IMR-90 (cell line): ENCODE results near the gene NT5C1A. TPM values are rescaled to one million over a fixed set of nuclear protein-coding genes. Genes with fewer than 3 reads are reported as not detected.

Experiments used
- ATAC-seq: fragments of 200-7000 bp; cut with Tn5 transposase; 2 replicates; pipeline ENCODE4 v1.9.1; 2020; ENCODE audit warnings: low read depth, mild to moderate bottlenecking, moderate library complexity
- BruUV-seq: library from RNA; stranded (reverse); fragments of 400-500 nt; replicated peaks from 2 replicates; lab custom pipeline; 2021; lab: Mats Ljungman, UMichigan
- CTCF ChIA-PET: fragments of 300-600 bp; formaldehyde crosslinking; extraction: SDS; loops from one replicate; lab custom pipeline; 2021; ENCODE audit warnings: antibody characterized with exemption; lab: Yijun Ruan, JAX
- POLR2A ChIA-PET: fragments of 300-600 bp; sonication (Branson Sonifier 250); formaldehyde crosslinking; loops from one replicate; lab custom pipeline; 2022; ENCODE audit warnings: antibody characterized with exemption; ENCODE audit not compliant: unreplicated experiment; lab: Charles Lee
- DNase-seq: peaks from one replicate; pipeline ENCODE4 v3.0.0; 2013
- H2AFZ ChIP-seq: replicated peaks from 2 replicates; pipeline ENCODE3; 2013; ENCODE audit warnings: low read length, mild to moderate bottlenecking; ENCODE audit not compliant: poor library complexity
- H2AK5ac ChIP-seq: 2 replicates; pipeline ENCODE4 v1.6.1; 2013; ENCODE audit warnings: low read depth, low read length, inconsistent platforms
- H2AK9ac ChIP-seq: replicated peaks from 2 replicates; pipeline ENCODE3; 2013; ENCODE audit warnings: mild to moderate bottlenecking, low read depth, low read length, moderate library complexity; ENCODE audit not compliant: poor library complexity
- H2BK120ac ChIP-seq: 2 replicates; pipeline ENCODE4 v1.6.1; 2013; ENCODE audit warnings: low read depth, low read length, inconsistent platforms
- H2BK15ac ChIP-seq: 3 replicates; pipeline ENCODE4 v1.6.1; 2013; ENCODE audit warnings: low read depth, low read length, inconsistent platforms
- H2BK20ac ChIP-seq: 2 replicates; pipeline ENCODE4 v1.6.1; 2013; ENCODE audit warnings: low read depth, mild to moderate bottlenecking, inconsistent platforms, low read length, moderate library complexity
- H2BK5ac ChIP-seq: 2 replicates; pipeline ENCODE4 v1.6.1; 2013; ENCODE audit warnings: mild to moderate bottlenecking, low read depth, low read length, inconsistent platforms; ENCODE audit not compliant: poor library complexity, severe bottlenecking
- H3K14ac ChIP-seq: replicated peaks from 2 replicates; pipeline ENCODE4 v1.6.1; 2013; ENCODE audit warnings: low read depth, low read length, inconsistent platforms
- H3K18ac ChIP-seq: 2 replicates; pipeline ENCODE4 v1.6.1; 2013; ENCODE audit warnings: low read depth, low read length, control low read depth
- H3K23ac ChIP-seq: 2 replicates; pipeline ENCODE4 v1.6.1; 2013; ENCODE audit warnings: low read depth, low read length, inconsistent platforms
- H3K27ac ChIP-seq: 2 replicates; pipeline ENCODE4 v1.5.1; 2013; ENCODE audit warnings: mild to moderate bottlenecking, control low read depth, low read length; ENCODE audit not compliant: insufficient read depth
- H3K27me3 ChIP-seq: 2 replicates; pipeline ENCODE4 v1.6.1; 2013; ENCODE audit warnings: low read length; ENCODE audit not compliant: control insufficient read depth, insufficient read depth
- H3K36me3 ChIP-seq: 2 replicates; pipeline ENCODE4 v1.6.1; 2013; ENCODE audit warnings: low read length, mixed read lengths; ENCODE audit not compliant: control insufficient read depth, insufficient read depth
- H3K4ac ChIP-seq: 2 replicates; pipeline ENCODE4 v1.6.1; 2013; ENCODE audit warnings: low read depth, low read length, inconsistent platforms
- H3K4me1 ChIP-seq: 2 replicates; pipeline ENCODE4 v1.6.1; 2013; ENCODE audit warnings: low read length, mixed read lengths; ENCODE audit not compliant: control insufficient read depth, insufficient read depth
- H3K4me2 ChIP-seq: 2 replicates; pipeline ENCODE4 v1.6.1; 2013; ENCODE audit warnings: low read depth, mild to moderate bottlenecking, control low read depth, low read length, moderate library complexity
- H3K4me3 ChIP-seq: 2 replicates; pipeline ENCODE4 v1.5.1; 2013; ENCODE audit warnings: low read depth, mild to moderate bottlenecking, control low read depth, low read length, moderate library complexity; ENCODE audit not compliant: insufficient read depth
- H3K56ac ChIP-seq: 2 replicates; pipeline ENCODE4 v1.6.1; 2013; ENCODE audit warnings: low read length, inconsistent platforms; ENCODE audit not compliant: insufficient read depth; ENCODE audit errors: extremely low read depth
- H3K79me1 ChIP-seq, 2 experiments: 2 replicates each; pipeline ENCODE4 v1.6.1; 2013; ENCODE audit warnings: low read length in 2 of 2, inconsistent platforms in 1 of 2, low read depth in 1 of 2
- H3K9ac ChIP-seq: 2 replicates; pipeline ENCODE4 v1.6.1; 2013; ENCODE audit warnings: low read depth, low read length, control low read depth
- H3K9me1 ChIP-seq: 2 replicates; pipeline ENCODE4 v1.6.1; 2013; ENCODE audit warnings: low read length, inconsistent platforms; ENCODE audit not compliant: insufficient read depth
- H3K9me3 ChIP-seq: 2 replicates; pipeline ENCODE4 v1.6.1; 2013; ENCODE audit warnings: low read length; ENCODE audit not compliant: control insufficient read depth, insufficient read depth
- H4K20me1 ChIP-seq: 2 replicates; pipeline ENCODE4 v1.6.1; 2013; ENCODE audit warnings: low read length, inconsistent platforms; ENCODE audit not compliant: insufficient read depth
- H4K5ac ChIP-seq: 2 replicates; pipeline ENCODE4 v1.6.1; 2013; ENCODE audit warnings: mild to moderate bottlenecking, low read depth, low read length, control low read depth
- H4K8ac ChIP-seq, 2 experiments: 2 replicates each; pipeline ENCODE4 v1.6.1; 2013; ENCODE audit warnings: low read depth in 2 of 2, low read length in 2 of 2, control low read depth in 1 of 2, inconsistent platforms in 1 of 2
- H4K91ac ChIP-seq: 2 replicates; pipeline ENCODE4 v1.6.1; 2013; ENCODE audit warnings: low read depth, low read length, inconsistent platforms; ENCODE audit not compliant: insufficient read depth
- MAZ ChIP-seq: IDR thresholded peaks from 2 replicates; pipeline ENCODE4 v1.6.1; 2012; ENCODE audit warnings: low read depth, mild to moderate bottlenecking, low read length, improper control_type of control experiment, moderate library complexity, borderline replicate concordance
- USF2 ChIP-seq: fragments of 150-350 bp; IDR thresholded peaks from 2 replicates; pipeline ENCODE4 v1.6.1; 2017; ENCODE audit warnings: mild to moderate bottlenecking, antibody characterized with exemption, low read length, low read depth
- WGBS, 2 experiments: methylation state at CpG; one replicate each; pipeline versions ENCODE4 v1.1.5 to v1.1.7; 2013; ENCODE audit warnings: missing lambda C conversion rate in 2 of 2; ENCODE audit not compliant: insufficient read length in 1 of 2; ENCODE audit errors: extremely low coverage in 2 of 2; 5-methylcytosine and 5-hydroxymethylcytosine counted together
- dilution Hi-C: fragments of 300-500 bp; cut with HindIII; formaldehyde crosslinking; loops from one replicate; pipeline ENCODE4 v1.14.3; 2018; ENCODE audit warnings: low sequenced_read_pairs; ENCODE audit not compliant: unreplicated experiment
- in situ Hi-C: fragments of 300-500 bp; cut with MboI; formaldehyde crosslinking; loops from 3 replicates; pipeline ENCODE4 v1.14.3; 2019; ENCODE audit warnings: low sequenced_read_pairs, inconsistent platforms, mixed read lengths
- intact Hi-C: fragments of 100-400 bp; cut with micrococcal nuclease; formaldehyde crosslinking; loops from 2 replicates; pipeline ENCODE4 v1.10.0; 2022
- polyA plus RNA-seq, 3 experiments: library from polyadenylated mRNA; depleted of rRNA; stranded (reverse); fragments of >200 nt; gene quantifications; 2 replicates each; pipeline ENCODE4 v1.2.3, GENCODE V29; 2012; ENCODE audit warnings: low replicate concordance in 1 of 3
- total RNA-seq: library from RNA; depleted of rRNA; stranded (reverse); fragments of >200 nt; gene quantifications from 2 replicates; pipeline ENCODE4 v1.2.3, GENCODE V29; 2012

The NT5C1A gene
- total and polyA plus RNA-seq, 2 of the 4 experiments (the other 2 are of a cell fraction) = not detected

DNA sequence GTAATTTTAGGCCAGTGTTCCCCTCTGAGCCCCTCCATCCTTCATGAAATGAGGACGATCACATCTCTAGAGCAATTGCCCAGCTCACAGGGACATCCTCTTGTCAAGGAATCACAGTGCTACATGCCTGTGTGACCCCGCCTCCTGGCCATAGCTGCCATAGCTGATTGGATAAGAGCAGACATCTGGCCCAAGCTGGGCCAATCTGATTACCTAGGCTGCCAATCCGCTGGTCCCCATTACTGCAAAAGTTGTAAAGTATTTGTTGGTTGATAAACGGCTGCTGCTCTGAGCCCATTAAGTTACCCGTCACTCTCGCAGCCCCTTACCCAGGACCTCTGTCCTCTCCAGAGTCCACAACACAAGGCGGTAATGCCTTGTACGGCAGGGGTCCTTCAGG is 8.3 kb downstream of the NT5C1A start:
- ATAC-seq (no peak), DNase-seq (no peak)
- Histone ChIP-seq H4K5ac (no peak overlapping the region), H3K4me1 (peaks cover 1% of the 10 kb centered on the region; the same call in 1 of the 2 replicates), H3K9me1 (no peaks in the 10 kb centered on the region), H3K9me3 (no peaks in the 10 kb centered on the region), H3K14ac (no peak overlapping the region), H4K8ac (no peak overlapping the region), H3K56ac (no peak overlapping the region), H3K27me3 (peaks cover 82% of the 10 kb centered on the region), H2BK5ac (no peak overlapping the region), H3K4ac (no peak overlapping the region), H2BK20ac (no peak overlapping the region), H2AK9ac (no peak overlapping the region), H4K91ac (no peak overlapping the region), H4K20me1 (no peaks in the 10 kb centered on the region), H3K18ac (no peak overlapping the region), H2AK5ac (no peak overlapping the region), H3K27ac (no peak overlapping the region), H2BK15ac (no peak overlapping the region), H3K79me1 (no peaks in the 10 kb centered on the region), H2AFZ (no peak overlapping the region), H3K36me3 (no peaks in the 10 kb centered on the region), H3K9ac (no peak overlapping the region), H3K23ac (no peak overlapping the region), H3K4me2 (no peak overlapping the region), H3K4me3 (no peak overlapping the region), H2BK120ac (no peak overlapping the region)
- no peak for TF ChIP-seq MAZ
- peak; percentile 12; the same call in 1 of the 2 replicates for TF ChIP-seq USF2
- intact Hi-C loops (no loop called here), in situ Hi-C loops (no loop called here), dilution Hi-C loops (no loop called here)
- CTCF ChIA-PET = no interaction called here
- 39% methylated on average over 3 of the region's 8 CpGs; no CpG with 5 or more reads in 1 of the 2 experiments for WGBS, 2 experiments
- no TSS peak for BruUV-seq
- POLR2A ChIA-PET = no interaction called here
